BE2C (cell line): Measurements from ENCODE around the gene TCF15.
A peak's percentile ranks its signal among the peaks of the same experiment; 100 is the strongest.

Experiments
- DNase-seq: peaks from one replicate; pipeline ENCODE4 v3.0.0-alpha.2; 2020
- H3K27me3 ChIP-seq: fragments of 250-450 bp; sonication (Bioruptor Pico); 2 replicates; pipeline ENCODE4 v1.5.1; 2020; ENCODE audit warnings: mild to moderate bottlenecking
- H3K36me3 ChIP-seq: fragments of 250-450 bp; sonication (Bioruptor Pico); 2 replicates; pipeline ENCODE4 v1.5.1; 2020; ENCODE audit warnings: mild to moderate bottlenecking
- H3K4me1 ChIP-seq: fragments of 250-450 bp; sonication (Bioruptor Pico); 2 replicates; pipeline ENCODE4 v1.5.1; 2020
- H3K4me3 ChIP-seq: 2 replicates; pipeline ENCODE4 v1.5.1; 2011; ENCODE audit warnings: low read depth, low read length
- H3K9me3 ChIP-seq: fragments of 250-450 bp; sonication (Bioruptor Pico); 2 replicates; pipeline ENCODE4 v1.5.1; 2020
- CTCF ChIP-seq: IDR thresholded peaks from 2 replicates; pipeline ENCODE4 v1.5.1; 2012; ENCODE audit warnings: mild to moderate bottlenecking, low read depth, low read length

The TCF15 gene

GRCh38 chr20:558117-558516 is 52.0 kb downstream of the TCF15 start:
- Histone ChIP-seq H3K4me1 (no peaks in the 10 kb centered on the region), H3K9me3 (no peaks in the 10 kb centered on the region), H3K4me3 (no peak overlapping the region), H3K36me3 (no peaks in the 10 kb centered on the region), H3K27me3 (no peaks in the 10 kb centered on the region)
- TF ChIP-seq CTCF, result no peak
- DNase-seq, result no peak

GRCh38 chr20:556984-557383 is 53.1 kb downstream of the TCF15 start:
- no peaks in the 10 kb centered on the region for H3K9me3 ChIP-seq
- no peak overlapping the region for H3K4me3 ChIP-seq
- H3K36me3 ChIP-seq, result no peaks in the 10 kb centered on the region
- H3K4me1 ChIP-seq, result no peaks in the 10 kb centered on the region
- TF ChIP-seq CTCF, result no peak
- no peaks in the 10 kb centered on the region for H3K27me3 ChIP-seq
- DNase-seq, result no peak

- no peaks in the 10 kb centered on the region for H3K36me3 ChIP-seq
- peak; percentile 8 for DNase-seq
- no peak for TF ChIP-seq CTCF
- H3K27me3 ChIP-seq, result no peaks in the 10 kb centered on the region
- no peaks in the 10 kb centered on the region for H3K4me1 ChIP-seq
- H3K4me3 ChIP-seq, result no peak overlapping the region
- H3K9me3 ChIP-seq, result no peaks in the 10 kb centered on the region
Observed at GRCh38 chr20:555976-556385, 54.1 kb downstream of the TCF15 start.
